ENCODE data around the gene XDH. TPM values are rescaled to one million over a fixed set of nuclear protein-coding genes. Genes with fewer than 3 reads are reported as not detected.

Gene XDH
- total RNA-seq, 4 donors from 2014 or later: 2.3 to 54.0 (median 39.0) TPM

GRCh38 chr2:31381601-31382000, 32.9 kb downstream of the XDH start:
- Histone ChIP-seq H3K27ac (no peak overlapping the region), H3K4me3 (no peak overlapping the region), H3K36me3 (no peaks in the 10 kb centered on the region), H3K4me1 (peaks cover 0 to 22% (median 0%) of the 10 kb centered on the region in 3 donors), H3K9me3 (no peaks in the 10 kb centered on the region), H3K27me3 (no peaks in the 10 kb centered on the region)
- TF ChIP-seq POLR2A (IDR thresholded peaks at IDR 0.05): no peak
- TF ChIP-seq, protein P1, sequence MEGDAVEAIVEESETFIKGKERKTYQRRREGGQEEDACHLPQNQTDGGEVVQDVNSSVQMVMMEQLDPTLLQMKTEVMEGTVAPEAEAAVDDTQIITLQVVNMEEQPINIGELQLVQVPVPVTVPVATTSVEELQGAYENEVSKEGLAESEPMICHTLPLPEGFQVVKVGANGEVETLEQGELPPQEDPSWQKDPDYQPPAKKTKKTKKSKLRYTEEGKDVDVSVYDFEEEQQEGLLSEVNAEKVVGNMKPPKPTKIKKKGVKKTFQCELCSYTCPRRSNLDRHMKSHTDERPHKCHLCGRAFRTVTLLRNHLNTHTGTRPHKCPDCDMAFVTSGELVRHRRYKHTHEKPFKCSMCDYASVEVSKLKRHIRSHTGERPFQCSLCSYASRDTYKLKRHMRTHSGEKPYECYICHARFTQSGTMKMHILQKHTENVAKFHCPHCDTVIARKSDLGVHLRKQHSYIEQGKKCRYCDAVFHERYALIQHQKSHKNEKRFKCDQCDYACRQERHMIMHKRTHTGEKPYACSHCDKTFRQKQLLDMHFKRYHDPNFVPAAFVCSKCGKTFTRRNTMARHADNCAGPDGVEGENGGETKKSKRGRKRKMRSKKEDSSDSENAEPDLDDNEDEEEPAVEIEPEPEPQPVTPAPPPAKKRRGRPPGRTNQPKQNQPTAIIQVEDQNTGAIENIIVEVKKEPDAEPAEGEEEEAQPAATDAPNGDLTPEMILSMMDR (IDR thresholded peaks at IDR 0.05): no peak
- DNase-seq: no peak
- intact Hi-C loops (cut with DNase I): no loop called here
- 84 to 100% methylated on average over 1 to 5 of the region's 6 CpGs for WGBS, 2 donors

DNA sequence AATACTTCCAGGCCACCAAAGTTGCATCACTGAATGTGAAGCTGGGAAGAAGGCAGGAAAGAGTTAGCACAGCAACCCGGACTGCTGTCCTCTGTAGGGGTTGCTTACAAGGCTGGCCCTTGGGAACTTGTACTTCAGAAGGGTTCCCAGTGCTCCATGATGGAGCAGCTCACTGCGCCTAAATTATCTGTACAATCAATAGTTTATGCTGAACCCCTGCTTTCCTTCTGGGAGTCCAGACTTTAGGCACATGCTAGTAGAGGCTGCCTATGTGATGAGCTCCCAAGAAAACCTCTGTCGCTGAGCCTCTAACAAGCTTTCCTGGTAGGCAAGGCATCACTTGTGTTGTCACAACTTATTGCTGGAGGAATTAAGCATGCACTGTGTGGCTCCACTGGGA, 34.3 kb downstream of the XDH start:
- no peak overlapping the region for H3K27ac ChIP-seq
- no peaks in the 10 kb centered on the region for H3K36me3 ChIP-seq
- TF ChIP-seq, protein P1 (IDR thresholded peaks at IDR 0.05): no peak
- no peak for TF ChIP-seq POLR2A (IDR thresholded peaks at IDR 0.05)
- peaks cover 0 to 18% (median 0%) of the 10 kb centered on the region in 3 donors for H3K4me1 ChIP-seq
- H3K27me3 ChIP-seq: no peaks in the 10 kb centered on the region
- intact Hi-C loops (cut with DNase I): no loop called here
- no peaks in the 10 kb centered on the region for H3K9me3 ChIP-seq
- no peak overlapping the region for H3K4me3 ChIP-seq
- DNase-seq: no peak
- 94% methylated on average over 2 to 3 of the region's 3 CpGs for WGBS, 2 donors

DNA sequence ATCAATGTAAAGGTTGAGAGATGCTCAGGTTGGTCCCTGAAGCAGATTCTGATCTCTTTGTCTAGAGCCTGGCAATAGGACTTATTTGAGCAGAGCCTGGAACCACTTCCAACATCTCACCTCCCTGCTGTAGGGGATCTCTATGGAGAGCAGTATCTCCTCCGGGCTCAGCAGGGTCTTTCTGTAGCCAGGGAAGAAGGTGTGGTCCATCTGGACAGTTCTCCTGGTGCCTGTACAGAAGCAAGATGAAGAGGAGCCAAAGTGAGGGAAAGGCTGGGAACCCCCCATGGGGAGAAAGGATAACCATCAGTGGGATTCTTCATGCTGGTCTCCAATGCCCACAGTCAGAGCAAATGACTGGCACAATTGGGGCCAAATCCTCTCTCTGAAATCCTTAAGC, 34.8 kb downstream of the XDH start:
- H3K36me3 ChIP-seq: no peaks in the 10 kb centered on the region
- no peaks in the 10 kb centered on the region for H3K9me3 ChIP-seq
- WGBS, 2 donors: 63 to 100% methylated on average over 1 of the region's 1 CpG
- H3K27ac ChIP-seq: no peak overlapping the region
- peaks cover 0 to 13% (median 0%) of the 10 kb centered on the region in 3 donors for H3K4me1 ChIP-seq
- no peaks in the 10 kb centered on the region for H3K27me3 ChIP-seq
- intact Hi-C loops (cut with DNase I): no loop called here
- no peak overlapping the region for H3K4me3 ChIP-seq
- no peak for DNase-seq
- TF ChIP-seq POLR2A (IDR thresholded peaks at IDR 0.05): no peak
- TF ChIP-seq, protein P1 (IDR thresholded peaks at IDR 0.05): no peak

- intact Hi-C loops (cut with DNase I): no loop called here
- WGBS, 2 donors: 57 to 58% methylated on average over 1 to 6 of the region's 6 CpGs
- Histone ChIP-seq H3K4me3 (no peak overlapping the region), H3K4me1 (peaks cover 0 to 5% (median 0%) of the 10 kb centered on the region in 3 donors), H3K36me3 (no peaks in the 10 kb centered on the region), H3K27me3 (no peaks in the 10 kb centered on the region), H3K9me3 (no peaks in the 10 kb centered on the region), H3K27ac (no peak overlapping the region)
- TF ChIP-seq, protein P1 (IDR thresholded peaks at IDR 0.05): no peak
- no peak for TF ChIP-seq POLR2A (IDR thresholded peaks at IDR 0.05)
- DNase-seq: no peak
Measured at GRCh38 chr2:31378791-31379501, 35.6 kb downstream of the XDH start.

DNA sequence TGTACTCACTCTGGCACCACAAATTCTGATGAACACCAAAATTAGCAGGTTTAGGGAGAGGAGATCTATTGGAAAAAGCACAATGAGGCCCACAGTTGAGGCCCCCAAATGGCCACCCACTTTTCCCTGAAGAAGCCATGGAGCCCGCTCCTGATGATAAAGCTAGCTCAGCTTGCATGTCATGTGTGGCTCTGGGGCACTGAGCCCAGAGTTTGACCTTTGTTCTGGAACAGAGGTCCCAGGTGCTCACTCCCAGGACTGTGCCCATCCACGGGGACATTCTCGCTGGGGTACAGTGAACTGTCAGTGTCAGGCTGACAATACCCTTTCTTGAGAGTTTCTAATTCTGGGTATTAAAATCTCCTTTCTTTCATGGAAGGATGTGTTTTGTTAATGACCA, 36.2 kb downstream of the XDH start:
- Histone ChIP-seq H3K4me3 (no peak overlapping the region), H3K36me3 (no peaks in the 10 kb centered on the region), H3K4me1 (peaks cover 0 to 5% (median 0%) of the 10 kb centered on the region in 3 donors), H3K27ac (no peak overlapping the region), H3K9me3 (no peaks in the 10 kb centered on the region), H3K27me3 (no peaks in the 10 kb centered on the region)
- no peak for DNase-seq
- TF ChIP-seq POLR2A (IDR thresholded peaks at IDR 0.05): no peak
- TF ChIP-seq, protein P1 (IDR thresholded peaks at IDR 0.05): no peak
- 88 to 97% methylated on average over 3 of the region's 3 CpGs for WGBS, 2 donors
- intact Hi-C loops (cut with DNase I): no loop called here

Measured in esophagus squamous epithelium (tissue), 5 donors.